Suprapubic skin (tissue), 4 donors: Measurements from ENCODE around the gene SMAD2.

Source experiments
- CTCF ChIP-seq, 2 donors: fragments of 200-600 bp in 1 of 2; fragments of 450-650 bp in 1 of 2; sonication (generic) in 1 of 2; IDR thresholded peaks; one replicate each; pipeline ENCODE4 v1.5.1; 2016 to 2019; ENCODE audit warnings: antibody characterized with exemption in 2 of 2, mild to moderate bottlenecking in 1 of 2, moderate library complexity in 1 of 2
- EP300 ChIP-seq: sonication (generic); formaldehyde crosslinking; IDR thresholded peaks from one replicate; pipeline ENCODE4 v1.6.1; 2017; ENCODE audit warnings: antibody characterized with exemption
- POLR2A ChIP-seq, 2 donors: fragments of 450-650 bp; IDR thresholded peaks; one replicate each; pipeline ENCODE4 v1.6.1; 2017; ENCODE audit warnings: antibody characterized with exemption in 2 of 2, mild to moderate bottlenecking in 2 of 2, moderate library complexity in 2 of 2
- POLR2AphosphoS5 ChIP-seq, 3 donors: sonication (generic); formaldehyde crosslinking; IDR thresholded peaks; one replicate each; pipeline ENCODE4 v1.6.1; 2017; ENCODE audit warnings: antibody characterized with exemption in 3 of 3

GRCh38 chr18:47881752-47882455 lies 48.6 kb downstream of the SMAD2 start:
- TF ChIP-seq CTCF (IDR thresholded peaks at IDR 0.05) (no peak), POLR2A (IDR thresholded peaks at IDR 0.05) (no peak), POLR2AphosphoS5 (IDR thresholded peaks at IDR 0.05) (no peak), EP300 (no peak)
